Measurements from ENCODE around the gene EXOSC3.
"Not testable (repeated sequence)": the region's sequence is repeated elsewhere in the genome, so short reads cannot be mapped to it uniquely, and the experiment has no call there.

EXOSC3 gene

DNA sequence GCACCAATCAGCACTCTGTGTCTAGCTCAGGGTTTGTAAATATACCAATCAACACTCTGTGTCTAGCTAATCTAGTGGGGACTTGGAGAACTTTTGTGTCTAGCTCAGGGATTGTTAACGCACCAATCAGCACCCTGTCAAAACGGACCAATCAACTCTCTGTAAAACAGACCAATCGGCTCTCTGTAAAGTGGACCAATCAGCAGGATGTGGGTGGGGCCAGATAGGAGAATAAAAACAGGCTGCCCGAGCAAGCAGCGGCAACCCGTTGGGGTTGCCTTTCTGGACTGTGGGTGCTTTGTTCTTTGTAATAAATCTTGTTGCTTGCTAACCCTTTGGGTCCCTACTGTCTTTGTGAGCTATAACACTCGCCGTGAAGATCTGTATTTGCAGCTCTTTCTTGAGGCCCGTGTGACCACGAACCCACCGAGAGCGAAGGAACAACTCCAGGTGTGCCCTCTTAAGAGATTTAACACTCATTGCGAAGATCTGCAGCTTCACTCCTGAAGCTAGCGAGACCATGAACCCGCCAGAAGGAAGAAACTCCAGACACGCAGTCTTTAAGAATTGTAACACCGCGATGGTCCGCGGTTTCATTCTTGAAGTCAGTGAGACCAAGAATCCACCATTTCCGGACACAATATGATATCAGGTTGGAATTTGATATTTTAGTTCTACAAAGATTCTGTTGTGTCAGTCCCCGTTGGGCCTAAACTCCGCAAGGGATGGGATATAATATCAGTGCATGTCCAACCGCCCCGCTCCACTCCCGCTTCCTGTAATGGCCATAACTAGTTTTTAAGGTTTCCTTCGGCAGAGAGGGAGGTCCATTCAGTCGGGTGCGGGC lies 32.0 kb downstream of the EXOSC3 start:
- Mint-ChIP-seq H3K36me3 (ENCODE audit: low read depth) (no peaks in the 10 kb centered on the region), H3K27ac (peak overlapping the region; percentile 94), H3K4me3 (peak overlapping the region; percentile 98), H3K9me3 (no peaks in the 10 kb centered on the region), H3K27me3 (no peaks in the 10 kb centered on the region), H3K4me1 (ENCODE audit: low read depth) (peaks cover 37% of the 10 kb centered on the region)

DNA sequence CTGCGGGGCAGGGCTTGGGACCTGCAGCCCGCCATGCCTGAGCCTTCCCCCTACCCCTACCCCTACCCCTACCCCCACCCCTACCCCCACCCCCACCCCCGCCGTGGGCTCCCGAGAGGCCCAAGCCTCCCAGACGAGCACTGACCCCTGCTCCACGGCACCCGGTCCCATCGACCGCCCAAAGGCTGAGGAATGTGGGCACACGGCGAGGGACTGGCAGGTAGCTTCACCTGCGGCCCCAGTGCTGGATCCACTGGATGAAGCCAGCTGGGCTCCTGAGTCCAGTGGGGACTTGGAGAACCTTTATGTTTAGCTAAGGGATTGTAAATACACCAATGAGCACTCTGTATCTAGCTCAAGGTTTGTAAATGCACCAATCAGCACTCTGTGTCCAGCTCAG lies 32.8 kb downstream of the EXOSC3 start:
- H3K9me3 Mint-ChIP-seq; H3K36me3 Mint-ChIP-seq (ENCODE audit: low read depth); H3K27ac Mint-ChIP-seq; H3K27me3 Mint-ChIP-seq; H3K4me3 Mint-ChIP-seq: not testable (repeated sequence)
- H3K4me1 Mint-ChIP-seq (ENCODE audit: low read depth): peaks cover 34% of the 10 kb centered on the region

DNA sequence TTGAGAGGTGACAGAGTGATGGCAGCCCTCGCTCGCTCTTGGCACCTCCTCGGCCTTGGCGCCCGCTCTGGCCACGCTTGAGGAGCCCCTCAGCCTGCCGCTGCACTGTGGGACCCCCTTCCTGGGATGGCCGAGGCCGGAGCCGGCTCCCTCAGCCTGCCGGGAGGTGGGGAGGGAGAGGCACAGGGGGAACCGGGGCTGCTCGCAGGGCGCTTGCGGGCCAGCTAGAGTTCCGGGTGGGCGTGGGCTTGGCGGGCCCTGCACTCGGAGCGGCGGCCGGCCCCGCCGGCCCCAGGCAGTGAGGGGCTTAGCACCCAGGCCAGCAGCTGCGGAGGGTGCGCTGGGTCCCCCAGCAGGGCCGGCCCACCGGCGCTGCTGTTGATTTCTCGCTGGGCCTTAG lies 33.2 kb downstream of the EXOSC3 start:
- H3K9me3 Mint-ChIP-seq; H3K36me3 Mint-ChIP-seq (ENCODE audit: low read depth); H3K27ac Mint-ChIP-seq; H3K27me3 Mint-ChIP-seq; H3K4me3 Mint-ChIP-seq: not testable (repeated sequence)
- peaks cover 31% of the 10 kb centered on the region for H3K4me1 Mint-ChIP-seq (ENCODE audit: low read depth)

DNA sequence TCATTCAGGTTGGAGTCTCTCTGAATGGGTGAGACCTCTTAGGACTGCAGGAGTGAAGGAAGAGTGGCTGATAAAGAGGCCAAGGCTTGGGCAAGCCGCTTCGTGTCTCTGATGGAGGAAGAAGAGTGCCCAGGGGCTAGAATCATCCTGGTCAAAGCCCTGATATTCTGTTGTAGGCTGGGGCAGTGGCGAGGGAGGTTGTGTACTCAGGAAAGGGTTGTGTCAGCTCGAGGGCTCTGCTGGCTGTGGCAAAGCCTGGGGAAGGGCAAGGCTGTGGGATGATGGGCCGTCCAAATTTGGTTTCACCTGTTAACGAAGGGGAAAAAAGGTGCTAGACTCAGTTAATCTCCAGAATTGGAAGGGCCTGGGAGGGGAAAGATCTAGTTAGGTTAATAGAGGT lies 33.7 kb downstream of the EXOSC3 start:
- Mint-ChIP-seq H3K9me3 (no peaks in the 10 kb centered on the region), H3K4me3 (peak overlapping the region; percentile 41), H3K4me1 (ENCODE audit: low read depth) (peaks cover 31% of the 10 kb centered on the region), H3K27ac (no peak overlapping the region), H3K27me3 (no peaks in the 10 kb centered on the region), H3K36me3 (ENCODE audit: low read depth) (no peaks in the 10 kb centered on the region)

DNA sequence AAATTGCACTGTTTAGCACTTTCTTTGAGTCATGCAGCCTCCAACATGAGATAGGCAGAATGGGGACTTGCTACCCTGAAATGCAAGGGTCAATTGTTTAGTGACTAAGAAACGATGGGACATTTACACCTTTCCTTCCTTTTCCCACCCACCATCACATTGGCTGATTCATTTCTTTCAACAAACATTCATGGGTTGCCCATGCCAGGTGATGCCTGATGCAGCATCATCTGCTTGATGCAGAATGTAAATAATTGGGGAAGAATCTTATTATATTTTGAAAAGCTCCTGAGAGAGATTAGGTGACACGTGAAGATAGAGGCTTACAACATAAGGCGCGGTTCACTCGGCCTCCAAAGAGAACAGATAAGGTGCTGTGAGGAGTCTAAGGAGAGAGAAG lies 35.7 kb downstream of the EXOSC3 start:
- Mint-ChIP-seq H3K27me3 (no peaks in the 10 kb centered on the region), H3K4me1 (ENCODE audit: low read depth) (peaks cover 15% of the 10 kb centered on the region), H3K27ac (no peak overlapping the region), H3K36me3 (ENCODE audit: low read depth) (no peaks in the 10 kb centered on the region), H3K4me3 (no peak overlapping the region), H3K9me3 (no peaks in the 10 kb centered on the region)

DNA sequence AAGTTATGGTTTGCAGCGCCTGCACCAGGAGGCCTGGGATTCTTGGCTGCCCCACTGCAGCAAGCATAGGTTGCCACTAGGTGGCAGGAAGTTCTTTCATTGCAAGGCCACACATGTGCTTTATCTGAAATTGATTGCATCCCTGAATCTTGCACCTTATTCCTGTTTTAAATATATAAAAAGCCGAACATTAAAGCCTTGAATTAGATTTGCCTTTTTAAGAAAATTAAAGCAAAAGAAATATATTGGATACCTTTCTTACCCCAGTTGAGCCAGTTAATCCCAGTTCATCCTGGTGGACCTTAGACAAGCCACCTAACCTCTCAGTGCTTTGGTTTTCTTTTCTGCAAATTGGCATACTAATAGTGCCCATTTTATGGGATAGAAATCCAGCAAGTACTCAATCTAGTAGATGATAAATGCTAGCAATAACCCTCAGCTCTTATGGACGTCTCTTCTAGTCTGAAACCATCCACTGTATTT lies 37.6 kb downstream of the EXOSC3 start:
- Mint-ChIP-seq H3K27ac (no peak overlapping the region), H3K4me1 (ENCODE audit: low read depth) (no peaks in the 10 kb centered on the region), H3K4me3 (no peak overlapping the region), H3K9me3 (no peaks in the 10 kb centered on the region), H3K36me3 (ENCODE audit: low read depth) (no peaks in the 10 kb centered on the region), H3K27me3 (no peaks in the 10 kb centered on the region)

DNA sequence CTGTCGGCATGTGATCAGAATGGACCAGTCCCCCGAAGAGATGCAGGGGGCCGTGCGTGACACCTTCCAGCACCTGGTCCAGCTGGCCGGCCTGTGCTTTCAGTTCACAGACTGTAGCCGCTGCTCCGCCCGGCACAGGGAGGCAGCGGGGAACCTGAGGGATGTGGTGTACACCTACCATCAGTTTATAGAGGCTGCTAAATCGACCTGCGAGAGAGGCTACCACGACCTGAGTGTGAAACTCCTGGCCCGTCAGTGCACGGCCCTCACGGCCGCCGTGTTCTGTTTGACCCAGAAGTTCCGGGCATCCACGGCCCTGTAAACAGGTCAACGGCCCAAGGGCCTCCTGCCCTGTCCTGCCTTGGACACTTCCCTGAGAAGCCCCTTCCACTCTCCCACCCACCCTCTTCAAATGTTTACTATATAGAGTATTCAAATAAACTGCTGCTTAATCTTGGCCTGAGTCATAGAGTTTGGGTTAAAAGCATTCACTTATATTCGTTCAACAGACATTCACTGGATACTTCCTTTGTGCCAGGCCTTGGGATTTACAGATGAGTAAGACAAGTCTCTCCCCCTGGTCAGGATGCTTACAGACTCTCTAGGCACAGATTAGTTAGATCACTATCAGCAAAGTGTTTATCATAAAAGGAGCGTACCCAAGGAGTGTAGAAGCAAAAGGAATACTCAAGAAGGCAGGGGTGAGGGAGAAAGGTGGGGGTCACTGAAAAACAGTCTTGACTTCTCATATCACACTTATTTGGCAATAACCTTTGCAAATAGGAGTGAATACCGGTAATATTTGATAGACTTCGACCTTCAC lies 38.2 kb downstream of the EXOSC3 start:
- H3K4me3 Mint-ChIP-seq: no peak overlapping the region
- no peaks in the 10 kb centered on the region for H3K4me1 Mint-ChIP-seq (ENCODE audit: low read depth)
- no peaks in the 10 kb centered on the region for H3K36me3 Mint-ChIP-seq (ENCODE audit: low read depth)
- no peaks in the 10 kb centered on the region for H3K27me3 Mint-ChIP-seq
- H3K9me3 Mint-ChIP-seq: no peaks in the 10 kb centered on the region
- no peak overlapping the region for H3K27ac Mint-ChIP-seq

DNA sequence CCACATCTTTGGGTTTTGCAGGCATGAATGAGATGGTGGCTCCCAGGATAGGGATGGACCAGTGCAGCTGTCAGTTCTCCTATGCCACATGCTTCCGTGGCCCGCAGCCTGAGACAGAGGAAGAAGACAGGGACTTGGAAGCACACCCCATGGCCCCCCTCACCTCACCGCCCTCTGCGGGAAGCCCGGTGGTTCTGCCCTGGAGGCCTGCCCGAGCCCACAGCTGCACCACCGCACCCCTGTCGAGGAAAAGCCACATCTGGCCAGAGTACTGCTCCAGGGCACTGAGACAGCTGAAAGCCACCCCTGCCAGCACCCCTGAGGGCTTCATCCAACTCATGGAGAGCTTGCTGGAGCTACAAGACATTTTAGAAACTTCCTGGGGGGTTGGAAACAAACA lies 38.9 kb downstream of the EXOSC3 start:
- Mint-ChIP-seq H3K27ac (no peak overlapping the region), H3K36me3 (ENCODE audit: low read depth) (no peaks in the 10 kb centered on the region), H3K9me3 (no peaks in the 10 kb centered on the region), H3K4me1 (ENCODE audit: low read depth) (no peaks in the 10 kb centered on the region), H3K27me3 (no peaks in the 10 kb centered on the region), H3K4me3 (no peak overlapping the region)

DNA sequence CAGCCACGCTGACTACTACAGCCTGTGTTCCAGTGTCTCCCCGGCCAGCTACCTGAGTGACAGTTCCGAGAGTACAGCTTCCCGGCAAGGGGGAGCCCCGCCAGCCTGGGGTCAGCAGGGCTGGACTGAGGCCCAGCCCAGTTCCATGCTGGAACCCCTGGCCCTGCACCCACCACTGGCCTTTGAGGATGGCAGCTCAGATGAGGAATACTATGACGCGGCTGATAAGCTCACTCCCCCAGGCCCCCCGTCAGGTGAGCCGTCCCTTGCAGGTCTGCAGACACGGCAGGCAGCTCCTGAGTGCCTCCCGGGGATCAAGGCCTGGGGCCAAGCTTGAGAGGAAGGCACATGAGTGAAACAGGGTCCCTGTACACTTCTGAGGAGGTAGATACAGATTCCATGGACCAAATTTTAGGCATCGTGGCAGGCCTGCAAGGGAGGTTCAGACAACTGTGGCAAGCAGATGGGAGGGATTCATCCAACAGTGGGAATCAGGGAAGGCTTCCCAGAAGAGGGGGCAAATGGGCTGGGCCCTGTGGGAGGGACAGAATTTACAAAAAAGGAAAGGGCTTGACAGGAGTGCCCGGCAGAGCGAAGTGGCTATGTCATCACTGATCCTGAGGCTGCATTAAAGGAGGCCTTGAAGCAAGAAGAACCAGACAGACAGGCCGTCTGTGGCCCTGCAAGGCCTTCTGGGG lies 44.1 kb downstream of the EXOSC3 start:
- Mint-ChIP-seq H3K4me1 (ENCODE audit: low read depth) (no peaks in the 10 kb centered on the region), H3K27ac (peak overlapping the region; percentile 9), H3K4me3 (no peak overlapping the region), H3K36me3 (ENCODE audit: low read depth) (no peaks in the 10 kb centered on the region), H3K27me3 (no peaks in the 10 kb centered on the region), H3K9me3 (no peaks in the 10 kb centered on the region)

DNA sequence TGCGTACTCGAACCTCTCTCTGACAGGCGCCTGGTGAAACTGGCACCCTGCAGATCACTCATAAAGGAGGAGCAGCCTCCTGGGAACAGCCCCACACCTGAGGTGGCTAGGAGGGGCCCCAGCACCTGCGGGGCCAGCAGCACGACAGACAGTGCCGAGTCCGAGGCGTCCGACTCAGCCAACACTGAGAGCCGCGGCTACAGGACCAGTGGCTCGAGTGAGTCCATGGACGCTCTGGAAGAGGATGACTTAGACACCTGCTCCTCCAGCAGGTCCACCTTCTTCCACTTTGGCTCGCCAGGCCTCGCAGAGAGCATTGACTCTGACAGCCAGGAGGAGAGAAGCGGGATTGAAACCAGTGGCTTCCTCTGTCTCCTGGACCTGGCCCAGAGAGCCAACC lies 44.7 kb downstream of the EXOSC3 start:
- no peaks in the 10 kb centered on the region for H3K36me3 Mint-ChIP-seq (ENCODE audit: low read depth)
- no peaks in the 10 kb centered on the region for H3K27me3 Mint-ChIP-seq
- no peak overlapping the region for H3K27ac Mint-ChIP-seq
- no peak overlapping the region for H3K4me3 Mint-ChIP-seq
- no peaks in the 10 kb centered on the region for H3K4me1 Mint-ChIP-seq (ENCODE audit: low read depth)
- no peaks in the 10 kb centered on the region for H3K9me3 Mint-ChIP-seq

DNA sequence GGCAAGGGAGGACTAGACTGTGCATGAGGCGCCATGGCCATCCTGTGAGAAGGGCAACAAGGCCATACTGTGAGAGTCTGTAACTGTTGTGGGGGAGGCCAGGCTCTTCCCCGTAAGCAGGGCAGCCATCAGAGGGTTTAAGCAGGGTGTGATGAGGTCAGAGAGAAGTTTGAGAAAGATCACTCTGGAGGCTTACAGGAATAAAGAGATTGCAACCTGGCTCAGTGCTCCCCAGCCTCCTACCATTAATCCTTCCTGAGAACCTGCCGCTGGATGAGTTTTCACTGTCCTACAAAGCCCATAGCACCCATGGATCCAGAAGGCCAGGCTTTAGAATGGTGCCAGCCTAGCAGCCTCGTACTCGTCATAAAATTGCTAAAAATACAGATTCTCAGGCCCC lies 45.6 kb downstream of the EXOSC3 start:
- no peaks in the 10 kb centered on the region for H3K27me3 Mint-ChIP-seq
- H3K4me3 Mint-ChIP-seq: no peak overlapping the region
- H3K27ac Mint-ChIP-seq: no peak overlapping the region
- no peaks in the 10 kb centered on the region for H3K4me1 Mint-ChIP-seq (ENCODE audit: low read depth)
- no peaks in the 10 kb centered on the region for H3K9me3 Mint-ChIP-seq
- H3K36me3 Mint-ChIP-seq (ENCODE audit: low read depth): no peaks in the 10 kb centered on the region

DNA sequence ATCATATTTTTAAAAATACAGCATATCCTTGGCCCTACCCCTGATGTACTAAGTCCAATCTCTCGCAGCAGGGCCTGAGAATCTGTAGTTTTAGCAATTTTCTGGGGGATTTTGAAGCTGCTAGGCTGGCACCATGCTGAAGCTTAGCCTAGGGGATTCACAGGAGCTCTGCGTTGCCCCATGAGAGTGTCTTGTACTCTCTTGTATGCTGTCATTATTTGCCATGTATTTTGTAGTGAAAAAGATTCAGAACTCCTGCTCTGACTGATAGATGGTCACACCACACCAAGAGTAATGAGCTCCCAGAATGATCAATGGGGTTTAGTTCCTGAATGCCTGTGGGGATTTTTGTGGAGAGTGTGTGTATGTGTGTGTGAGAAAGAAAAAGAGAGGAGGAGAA lies 51.9 kb downstream of the EXOSC3 start:
- Mint-ChIP-seq H3K4me3 (no peak overlapping the region), H3K36me3 (ENCODE audit: low read depth) (no peaks in the 10 kb centered on the region), H3K4me1 (ENCODE audit: low read depth) (no peaks in the 10 kb centered on the region), H3K27me3 (peaks cover 10% of the 10 kb centered on the region), H3K9me3 (no peaks in the 10 kb centered on the region), H3K27ac (no peak overlapping the region)

DNA sequence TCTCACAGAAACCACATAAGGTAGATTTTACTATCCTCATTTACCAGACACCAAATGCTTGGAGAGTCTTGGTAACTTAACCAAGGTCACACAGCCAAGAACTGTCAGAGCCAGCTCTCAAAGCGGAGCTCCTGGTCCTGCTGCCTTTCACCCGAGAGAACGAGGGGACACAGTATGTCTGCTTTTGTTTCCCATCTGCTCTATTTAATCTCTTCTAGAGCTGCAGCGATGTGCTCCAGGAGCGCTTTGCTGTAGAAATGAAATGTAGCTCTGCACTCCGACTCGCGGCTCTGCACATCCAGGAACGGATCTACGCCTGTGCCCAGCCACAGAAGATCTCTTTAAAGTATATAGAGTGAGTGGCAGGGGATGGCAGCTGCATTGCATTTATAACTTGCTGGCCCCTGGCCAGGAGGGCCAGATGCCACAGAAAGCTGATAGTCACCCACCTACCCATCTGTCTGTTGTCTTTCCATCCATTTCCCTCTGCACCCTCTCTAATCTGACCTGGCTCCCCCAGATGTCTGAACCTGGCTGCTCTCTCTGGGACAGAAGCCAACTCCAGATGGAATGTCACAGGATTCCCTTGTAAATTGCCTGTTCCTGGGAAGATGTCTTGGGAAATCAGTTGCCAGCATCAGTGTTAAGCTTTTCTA lies 52.6 kb downstream of the EXOSC3 start:
- Mint-ChIP-seq H3K27me3 (peaks cover 18% of the 10 kb centered on the region), H3K4me1 (ENCODE audit: low read depth) (no peaks in the 10 kb centered on the region)

DNA sequence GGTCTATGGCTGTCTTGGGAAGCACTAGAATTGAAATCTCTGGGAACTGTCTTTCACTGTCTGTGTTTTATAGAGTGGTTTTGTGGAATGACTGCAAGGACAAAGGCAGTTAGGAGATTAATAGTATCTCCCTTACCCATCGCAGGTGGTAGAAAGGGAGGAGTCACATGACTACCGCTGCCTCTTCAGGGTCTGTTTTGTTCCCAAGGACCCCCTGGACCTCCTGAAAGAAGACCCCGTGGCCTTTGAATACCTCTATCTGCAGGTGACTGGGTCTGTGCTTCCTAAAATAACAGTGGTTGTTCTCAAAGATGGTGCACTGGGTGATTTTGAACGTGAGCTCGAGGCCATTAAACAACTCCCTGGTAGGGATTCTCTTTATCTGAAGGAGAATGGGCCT lies 54.0 kb downstream of the EXOSC3 start:
- Mint-ChIP-seq H3K4me3 (no peak overlapping the region), H3K27me3 (peaks cover 18% of the 10 kb centered on the region), H3K9me3 (no peaks in the 10 kb centered on the region), H3K27ac (no peak overlapping the region), H3K4me1 (ENCODE audit: low read depth) (no peaks in the 10 kb centered on the region), H3K36me3 (ENCODE audit: low read depth) (no peaks in the 10 kb centered on the region)

More for the DNA sequence above, 52.6 kb downstream of the EXOSC3 start:
- Mint-ChIP-seq H3K27ac (no peak overlapping the region), H3K36me3 (ENCODE audit: low read depth) (no peaks in the 10 kb centered on the region), H3K9me3 (no peaks in the 10 kb centered on the region), H3K4me3 (no peak overlapping the region)
